HT-29 (cell line): ENCODE results near the gene SLC6A9. TPM values are rescaled to one million over a fixed set of nuclear protein-coding genes. Genes with fewer than 3 reads are reported as not detected.

Experiments used
- DNase-seq: peaks from one replicate; pipeline ENCODE4 v3.0.0-alpha.2; 2015; ENCODE audit warnings: low spot score
- total RNA-seq: library from RNA; depleted of rRNA; stranded (reverse); fragments of >200 nt; shearing (Covaris generic); gene quantifications from 2 replicates; pipeline ENCODE4 v1.2.3, GENCODE V29; 2014

Gene SLC6A9
- total RNA-seq, 1 experiment from 2014 or later = 1.0 TPM

DNA sequence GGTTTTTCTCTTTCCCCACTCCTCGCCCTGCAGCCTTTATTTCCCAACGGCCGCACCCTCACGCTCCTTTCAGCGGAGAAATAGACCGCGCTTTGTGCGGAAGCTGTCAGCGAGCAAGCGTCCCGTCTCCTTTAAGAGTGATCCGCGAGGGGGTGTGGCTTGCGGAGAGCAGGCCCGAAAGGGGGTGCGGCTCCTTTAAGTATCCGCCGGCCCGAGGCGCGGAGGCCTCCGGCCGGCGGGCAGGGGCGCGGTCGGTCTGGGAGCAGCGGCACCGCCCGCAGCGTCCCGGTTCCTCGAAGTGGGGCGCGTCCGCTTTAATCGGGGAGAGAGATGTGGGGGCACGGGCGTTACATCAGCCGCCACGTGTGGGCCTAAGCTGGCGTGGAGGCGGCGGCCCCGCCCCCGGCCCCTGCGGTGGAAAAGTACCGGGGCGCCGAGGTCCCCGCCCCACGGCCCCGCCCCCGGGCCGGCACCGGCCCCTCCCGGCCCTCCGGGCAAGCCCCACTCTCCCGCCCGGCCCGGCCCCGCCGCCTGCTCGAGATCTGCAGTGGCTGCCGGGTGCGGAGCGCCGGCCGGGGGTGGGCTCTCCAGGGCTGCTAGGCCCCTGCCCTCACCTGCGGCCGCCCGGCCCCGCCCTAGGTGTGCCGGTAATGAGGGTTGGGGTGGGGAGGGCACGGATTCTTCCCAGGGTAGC is 1.2 kb downstream of the SLC6A9 start:
- DNase-seq = peak; percentile 85

DNA sequence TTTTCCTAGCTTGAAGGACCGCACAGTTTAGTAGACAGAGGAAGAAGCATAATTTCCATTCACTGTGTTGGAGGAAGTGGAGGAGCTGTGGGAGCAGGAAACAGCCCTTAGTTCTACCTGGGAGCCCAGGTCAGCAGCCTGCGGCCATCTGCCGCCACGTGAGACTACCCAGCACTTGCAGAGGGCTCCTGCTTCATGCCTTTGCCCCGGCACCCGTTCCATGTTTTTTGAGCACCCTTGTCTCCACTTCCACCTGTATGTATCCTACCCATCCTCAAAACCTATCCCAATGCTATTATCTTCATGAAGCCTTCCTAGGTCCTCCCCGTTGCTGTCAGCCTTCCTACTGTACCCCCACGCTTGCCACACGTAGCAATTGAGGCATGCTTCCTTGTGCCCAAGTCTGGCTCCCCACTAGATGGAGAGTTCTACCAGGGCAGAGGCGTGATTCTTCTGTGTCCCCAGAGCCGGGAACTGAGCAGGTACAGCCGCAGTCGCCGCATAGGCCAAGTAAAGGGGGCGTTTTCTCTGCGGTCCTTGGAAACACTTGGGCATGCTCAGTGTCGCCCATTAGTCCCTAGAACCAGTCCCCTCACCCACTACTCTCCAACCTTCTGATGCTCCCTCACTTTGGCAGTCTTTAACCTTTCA is 1.9 kb downstream of the SLC6A9 start:
- no peak for DNase-seq

DNA sequence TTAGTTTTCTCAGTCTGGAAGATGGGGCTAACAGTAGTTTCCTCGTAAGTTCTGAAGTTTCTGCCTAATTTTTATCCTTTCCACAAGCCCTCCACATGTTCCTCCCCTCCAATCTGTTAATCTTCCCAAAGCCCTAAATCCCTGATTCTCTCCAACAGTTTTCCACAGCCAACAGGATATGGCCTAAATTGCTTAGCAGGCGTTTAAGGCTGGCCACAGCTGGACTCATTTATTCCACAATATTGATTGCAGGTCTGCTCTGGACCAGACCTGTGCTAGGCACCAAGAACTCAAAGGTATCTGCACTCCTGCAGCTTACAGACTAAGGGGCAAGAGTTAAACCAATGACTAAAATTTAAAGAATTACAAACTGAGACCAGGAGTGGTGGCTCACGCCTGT is 3.9 kb downstream of the SLC6A9 start:
- no peak for DNase-seq

DNA sequence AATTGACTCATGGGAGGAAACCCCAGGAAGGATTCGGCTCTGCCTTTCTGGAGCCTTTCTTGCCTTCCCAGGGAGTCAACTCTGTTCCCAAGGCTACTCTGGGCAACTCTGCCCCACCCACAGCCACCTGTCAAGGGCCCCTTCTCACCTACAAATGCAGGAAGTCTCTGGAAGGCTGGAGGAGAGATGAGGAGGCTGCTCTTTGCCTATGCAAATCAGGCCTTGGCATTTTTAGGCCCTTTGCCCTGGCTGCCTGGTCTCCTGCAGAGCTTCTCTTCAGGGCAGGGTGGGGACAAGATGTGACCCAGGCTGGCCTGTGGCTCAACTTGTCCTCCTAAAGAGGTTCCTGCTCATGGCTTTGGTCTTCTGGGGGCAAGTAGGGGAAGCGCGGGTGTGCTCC is 5.4 kb downstream of the SLC6A9 start:
- peak; percentile 17 for DNase-seq

DNA sequence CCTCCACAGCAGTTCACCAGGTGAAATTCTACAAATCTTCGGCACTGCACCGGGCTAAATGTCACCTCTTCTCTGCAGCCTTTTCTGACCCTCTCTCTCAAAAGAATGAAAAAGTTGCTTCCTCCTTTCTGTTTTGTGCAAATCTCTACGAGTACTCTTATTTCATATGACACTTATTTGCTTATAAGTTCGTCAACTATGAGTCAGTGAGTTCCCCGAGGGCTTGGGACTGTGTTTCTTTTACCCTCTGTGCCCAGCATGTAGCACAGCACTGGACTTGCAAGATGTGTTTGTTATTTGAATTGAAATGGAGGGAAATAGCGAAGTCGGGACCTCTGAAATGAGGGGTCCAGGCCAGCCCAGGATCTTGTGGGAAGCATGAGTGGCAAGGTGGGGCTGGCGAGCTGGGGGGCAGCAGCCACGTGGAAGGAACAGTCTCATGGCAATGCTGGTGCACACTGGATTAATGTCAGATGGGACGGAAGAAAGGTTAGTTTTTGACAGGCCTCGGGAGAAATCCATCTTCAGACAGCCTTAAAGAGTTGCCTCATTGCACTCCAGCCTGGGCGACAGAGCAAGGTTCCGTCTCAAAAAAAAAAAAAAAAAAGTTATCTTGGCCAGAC is 6.2 kb downstream of the SLC6A9 start:
- DNase-seq = no peak

DNA sequence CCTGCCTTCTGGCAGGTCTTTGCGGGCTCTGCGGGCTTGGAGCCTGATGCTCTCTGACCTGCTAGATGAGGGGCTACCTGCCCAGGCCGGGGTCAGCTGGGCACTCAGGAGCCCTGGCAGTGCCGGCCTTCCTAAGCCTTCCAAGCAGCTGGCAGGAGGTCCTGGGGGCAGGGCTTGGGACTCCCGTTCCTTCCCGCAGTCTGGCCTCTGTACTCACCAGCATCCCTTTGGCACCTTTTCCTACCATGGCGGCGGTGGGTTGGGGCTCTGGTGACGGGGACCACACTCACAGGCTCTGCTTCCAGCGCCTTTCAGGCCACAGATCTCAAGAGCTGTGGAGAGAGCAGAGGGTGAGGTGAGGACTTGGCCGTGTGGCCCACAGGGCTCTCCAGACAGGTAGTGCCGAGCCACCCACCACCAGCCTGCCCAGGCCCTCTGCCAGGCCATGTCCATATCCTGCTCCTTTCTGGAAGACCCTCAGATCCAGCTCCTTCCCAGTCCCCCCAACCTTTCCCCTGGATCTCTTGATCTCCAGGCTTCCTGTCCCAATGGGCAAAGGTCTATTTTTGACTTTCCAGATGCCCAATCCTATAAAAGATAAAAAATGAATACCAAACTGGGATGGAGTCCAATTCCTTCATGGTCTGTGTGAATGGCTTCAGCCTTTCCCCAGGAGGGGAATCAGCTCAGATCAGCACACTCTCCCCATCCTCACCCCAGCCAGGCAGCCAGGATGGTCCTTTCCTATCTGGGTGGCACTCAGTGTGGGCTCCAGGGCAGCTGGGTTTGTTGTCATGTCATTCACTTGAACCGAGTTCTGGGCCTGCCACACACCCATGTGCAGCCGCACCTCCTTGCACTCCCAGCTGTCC is 7.0 kb downstream of the SLC6A9 start:
- DNase-seq = no peak

DNA sequence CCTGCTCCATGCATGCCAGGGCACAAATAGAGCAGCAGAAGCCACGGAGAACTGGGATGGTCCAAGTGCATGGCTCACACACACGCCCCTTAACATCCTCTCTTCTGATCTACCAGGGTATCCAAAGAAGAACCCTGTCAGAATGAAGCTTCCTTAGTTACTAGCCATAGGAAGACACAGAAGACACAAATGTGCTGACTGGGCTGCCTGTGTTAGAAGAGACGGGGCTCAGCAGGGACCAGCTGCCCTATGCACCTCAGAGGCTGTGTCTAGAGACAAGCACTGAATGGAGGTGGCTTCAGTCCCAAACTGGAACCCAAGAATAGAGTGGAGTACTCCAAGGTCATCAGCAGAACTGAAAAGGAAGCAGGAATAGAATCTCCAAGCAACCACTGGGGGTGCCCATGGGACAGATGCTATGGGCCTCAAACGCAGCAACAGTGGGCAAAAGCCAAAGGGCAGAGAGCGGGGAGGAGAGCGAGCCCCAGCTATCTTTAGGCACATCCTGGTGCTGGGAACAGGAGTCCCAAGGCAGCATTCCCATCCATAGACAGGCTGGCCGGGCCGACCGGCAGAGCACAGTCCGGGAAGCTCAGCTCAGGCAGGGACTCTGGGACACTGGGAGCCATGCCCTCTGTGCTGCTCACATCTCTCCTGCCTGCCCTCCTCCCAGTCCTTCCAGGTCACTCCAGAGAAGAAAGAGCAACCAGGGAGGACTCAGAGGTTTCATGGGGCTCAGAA is 9.5 kb downstream of the SLC6A9 start:
- DNase-seq = no peak

DNA sequence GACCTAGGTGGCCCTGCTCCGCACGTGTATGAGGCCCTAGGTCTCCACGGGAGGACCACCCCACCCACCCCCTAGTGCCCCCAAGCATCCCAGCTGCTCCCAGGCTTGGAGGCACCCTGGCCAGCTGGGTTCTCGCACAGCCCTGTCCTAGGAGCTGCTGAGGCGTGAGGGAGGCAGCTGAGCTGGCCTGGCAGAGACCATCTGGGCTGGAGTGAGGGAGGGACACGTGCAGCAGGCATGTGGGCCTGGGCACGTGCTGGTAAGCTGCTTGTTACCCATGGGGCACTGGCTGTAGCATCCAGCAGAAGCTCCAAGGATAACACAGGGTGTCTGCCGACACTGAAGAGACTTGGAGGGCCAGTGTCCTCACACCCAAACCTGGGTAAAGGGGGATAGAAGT is 10.1 kb downstream of the SLC6A9 start:
- no peak for DNase-seq

DNA sequence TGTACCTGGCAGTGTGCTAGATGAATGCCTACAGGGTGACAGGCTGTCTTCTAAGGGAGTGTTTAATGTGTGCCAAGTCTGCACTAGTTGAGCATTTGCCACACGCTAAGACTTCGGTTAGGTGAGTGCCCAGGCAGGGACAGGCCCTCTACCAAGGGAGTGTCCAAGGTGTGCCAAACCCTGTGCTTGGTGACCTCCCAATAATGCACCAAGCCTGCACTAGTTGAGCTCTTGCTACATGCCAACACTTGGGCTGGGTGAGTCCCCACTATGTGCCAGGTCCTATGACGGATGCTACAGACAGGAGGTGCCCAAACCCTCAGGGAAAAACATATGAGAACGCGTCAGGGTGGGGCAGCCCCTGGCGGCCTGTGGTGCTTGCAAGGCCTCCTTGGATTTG is 10.8 kb downstream of the SLC6A9 start:
- no peak for DNase-seq

DNA sequence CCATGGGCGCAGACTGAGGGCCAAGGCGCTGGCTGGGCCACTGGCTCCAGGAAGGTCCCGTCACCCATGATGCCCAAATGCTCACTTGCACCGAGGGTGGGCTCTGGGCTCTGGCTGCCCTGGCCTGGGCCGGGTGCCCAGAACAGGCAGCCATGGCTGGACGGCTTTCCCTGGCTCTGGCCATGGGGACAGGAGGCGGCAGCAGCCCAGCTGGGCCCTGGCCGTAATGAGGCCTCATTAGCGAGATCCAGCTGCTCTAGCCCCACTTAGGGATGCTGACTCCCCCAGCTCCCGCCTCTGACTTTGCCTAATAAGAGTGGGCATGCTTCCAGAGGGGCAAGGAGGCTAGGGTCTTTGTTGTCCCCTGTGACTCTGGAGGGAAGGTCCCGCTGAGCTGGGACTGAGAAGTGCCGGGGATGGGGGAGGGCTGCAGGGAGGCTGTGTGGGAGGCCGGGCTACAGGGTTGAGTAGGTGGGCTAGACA is 11.8 kb downstream of the SLC6A9 start:
- no peak for DNase-seq

DNA sequence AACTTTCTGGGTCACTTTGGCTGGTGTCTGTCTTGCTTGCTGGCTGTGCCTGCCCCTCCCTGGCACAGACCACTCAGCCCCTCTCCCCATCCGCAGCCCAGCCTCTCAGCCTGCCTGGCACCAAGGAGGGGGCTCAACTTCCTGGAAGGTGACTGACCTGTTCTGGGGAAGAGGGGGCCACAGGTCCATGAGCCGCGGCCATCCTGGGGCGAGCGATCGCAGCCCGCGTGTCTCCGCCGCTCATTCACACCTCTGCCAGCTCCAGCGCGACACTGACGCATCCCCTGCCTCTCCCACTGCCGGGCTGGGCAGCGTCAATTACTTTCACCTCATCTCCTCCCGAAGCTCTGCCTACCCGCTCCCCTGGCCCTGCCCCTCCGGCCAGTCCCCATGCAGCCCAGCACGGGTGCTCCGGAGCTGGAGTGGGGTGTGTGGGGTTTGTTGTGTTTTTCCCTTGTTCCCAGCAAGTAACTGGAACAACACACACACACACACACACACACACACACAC is 14.3 kb downstream of the SLC6A9 start:
- no peak for DNase-seq

DNA sequence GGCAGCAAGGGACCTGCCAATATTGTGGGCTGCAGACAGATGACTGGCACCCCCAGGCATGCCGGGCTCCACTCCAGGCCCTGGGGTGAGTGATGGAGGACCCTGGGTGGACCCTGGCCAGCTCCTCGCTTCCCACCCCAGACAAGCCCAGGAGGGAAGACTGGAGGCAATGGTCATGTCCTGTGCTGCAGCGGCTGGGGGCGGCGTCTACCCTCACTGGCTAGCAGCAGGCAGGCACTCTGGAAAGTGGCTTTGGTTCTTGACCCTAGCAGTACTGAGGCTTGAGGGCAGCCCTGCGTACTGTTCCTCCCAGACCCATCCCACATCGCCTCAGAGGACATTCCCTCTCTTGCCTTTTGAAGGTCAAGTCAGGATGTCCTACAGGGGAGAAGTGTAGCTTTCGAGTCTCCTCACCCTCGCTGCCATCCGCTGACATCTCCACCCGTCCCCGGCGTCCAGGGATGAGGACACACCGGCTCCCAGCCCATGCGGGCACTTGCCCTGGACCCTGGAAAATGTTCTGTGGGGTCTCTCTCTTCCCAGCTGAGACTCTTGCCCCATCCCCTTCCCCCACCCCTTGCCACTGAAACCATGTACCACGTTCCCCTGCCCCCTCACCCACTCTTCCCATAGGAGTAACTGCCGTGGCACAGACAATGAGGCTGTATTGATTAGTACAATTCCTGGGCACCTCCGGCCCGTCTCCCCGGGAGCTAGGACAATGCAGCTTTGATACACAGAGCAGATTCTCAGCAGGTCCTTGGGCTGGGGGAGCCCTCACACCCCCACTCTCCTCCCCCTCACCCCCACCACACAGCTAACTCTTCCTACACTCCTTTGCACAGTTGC is 15.0 kb downstream of the SLC6A9 start:
- DNase-seq = no peak

DNA sequence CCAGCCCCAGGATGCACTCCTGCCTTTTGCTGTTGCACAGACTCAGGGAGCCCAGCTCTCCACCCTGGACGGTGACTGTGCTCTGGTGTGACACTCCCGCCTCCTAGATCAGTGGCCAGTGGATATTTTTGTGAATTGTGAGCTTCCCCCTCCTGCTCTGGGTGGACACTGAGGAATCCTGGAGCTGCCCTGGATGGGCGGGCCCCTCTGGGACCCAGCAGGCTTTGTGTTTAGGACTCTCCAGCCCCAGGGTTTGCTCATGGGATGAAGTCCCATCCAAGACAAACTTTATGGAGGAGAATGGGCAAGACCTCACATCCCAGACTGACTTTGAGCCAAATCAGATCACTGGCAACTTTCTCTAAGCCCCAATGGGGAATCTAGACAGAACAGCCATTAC is 16.1 kb downstream of the SLC6A9 start:
- no peak for DNase-seq

DNA sequence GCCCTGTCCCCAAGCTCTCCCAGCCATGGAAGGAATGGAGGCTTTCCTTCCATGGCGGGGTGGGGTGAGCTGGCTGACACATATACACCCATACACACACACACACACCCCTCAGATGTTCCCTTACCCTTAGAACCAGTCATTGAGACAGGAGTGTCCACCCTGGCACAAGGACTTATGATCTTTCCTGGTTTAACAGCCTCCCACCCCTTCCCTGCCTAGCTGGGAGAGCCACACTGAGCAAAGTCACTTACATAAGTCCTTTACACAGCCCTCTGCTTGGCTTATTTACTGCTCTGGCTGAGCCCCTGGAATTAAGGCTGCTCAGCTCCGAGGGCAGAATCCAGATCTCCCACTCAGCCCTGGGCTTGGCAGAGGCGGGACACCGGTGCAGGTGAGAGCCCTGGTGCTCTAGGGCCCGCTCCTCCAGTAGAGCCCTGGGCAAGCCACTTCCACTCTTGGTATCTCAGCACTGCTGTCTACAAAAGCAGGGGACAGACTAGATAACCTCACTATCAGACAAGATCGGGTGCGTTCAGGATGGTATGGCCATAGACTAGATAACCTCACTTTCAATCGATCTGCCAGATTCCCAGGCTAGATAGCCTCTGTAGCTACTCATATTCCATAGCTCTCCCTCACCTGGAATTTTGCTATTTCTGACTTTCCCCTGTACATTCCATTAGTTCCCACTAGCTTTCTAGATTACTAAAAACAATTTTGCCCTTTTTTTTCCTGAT is 16.7 kb downstream of the SLC6A9 start:
- DNase-seq = no peak

DNA sequence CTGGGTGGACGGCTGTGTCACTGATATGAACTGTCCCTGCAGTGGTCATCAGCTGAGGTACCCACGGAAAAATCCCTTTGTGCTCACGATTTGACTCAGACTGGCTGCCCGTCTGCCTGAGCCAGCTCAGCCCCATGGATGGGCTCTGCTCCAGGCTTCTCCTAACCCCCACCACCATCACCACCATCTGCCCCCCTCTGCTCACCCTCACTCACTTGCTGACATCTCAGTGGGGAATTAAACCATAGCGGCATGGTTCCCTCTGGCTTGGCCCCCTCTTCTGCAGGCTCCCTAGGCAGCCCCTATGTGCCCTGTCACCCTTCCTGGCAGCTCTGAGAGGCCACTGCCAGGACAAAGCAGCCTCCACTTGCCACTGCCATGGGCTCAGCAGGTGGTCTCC is 17.3 kb downstream of the SLC6A9 start:
- no peak for DNase-seq

DNA sequence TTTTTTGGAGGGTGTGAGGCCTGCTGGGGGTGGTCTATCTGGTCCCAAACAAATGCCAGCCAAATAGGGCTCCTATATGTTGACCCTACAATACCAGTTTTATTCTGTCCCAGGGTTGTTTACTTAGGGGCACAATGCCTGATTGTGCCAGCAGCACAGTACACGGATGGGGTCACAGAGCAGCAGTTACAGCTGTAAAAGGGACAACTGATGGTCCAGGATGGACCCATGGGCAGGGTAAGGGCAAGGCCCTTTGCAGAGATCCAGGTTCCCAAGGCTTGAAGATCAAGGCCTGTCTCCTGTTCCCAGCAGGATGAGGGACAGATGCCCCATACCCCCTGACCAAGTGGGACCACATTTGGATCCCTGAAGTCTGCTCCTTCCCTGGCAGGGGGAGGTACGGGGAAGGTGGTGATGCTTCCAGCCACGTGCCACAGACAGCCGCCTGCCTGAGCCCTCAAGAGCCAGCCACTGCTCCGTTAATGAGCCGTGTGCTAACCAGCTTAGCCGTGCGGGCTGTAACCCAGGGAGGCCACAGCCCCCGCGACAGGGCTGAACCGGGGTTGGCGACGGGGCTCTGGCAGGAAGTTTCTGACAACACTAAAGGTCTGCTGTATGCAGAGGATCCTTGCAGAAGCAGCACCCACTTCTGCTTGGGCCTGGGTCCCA is 18.2 kb downstream of the SLC6A9 start:
- no peak for DNase-seq

DNA sequence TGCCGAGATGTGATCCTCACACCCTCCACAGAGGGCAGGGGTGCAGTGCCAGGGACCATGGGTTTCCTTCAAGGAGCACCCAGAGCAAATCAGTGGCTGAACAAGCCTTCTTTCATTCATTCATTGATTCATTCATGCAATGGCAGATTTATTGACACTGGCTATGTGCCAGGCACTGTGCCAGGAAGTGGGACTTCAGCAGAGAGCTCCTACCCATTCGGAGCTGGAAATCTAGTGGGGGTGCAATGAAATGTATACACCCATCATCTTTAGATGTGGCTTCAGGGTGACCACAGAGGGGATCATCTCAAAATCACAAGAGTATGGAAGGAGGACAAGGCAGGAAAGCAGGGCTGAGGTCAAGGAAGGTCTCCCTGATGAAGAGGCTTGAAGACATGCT is 18.9 kb downstream of the SLC6A9 start:
- DNase-seq = no peak

DNA sequence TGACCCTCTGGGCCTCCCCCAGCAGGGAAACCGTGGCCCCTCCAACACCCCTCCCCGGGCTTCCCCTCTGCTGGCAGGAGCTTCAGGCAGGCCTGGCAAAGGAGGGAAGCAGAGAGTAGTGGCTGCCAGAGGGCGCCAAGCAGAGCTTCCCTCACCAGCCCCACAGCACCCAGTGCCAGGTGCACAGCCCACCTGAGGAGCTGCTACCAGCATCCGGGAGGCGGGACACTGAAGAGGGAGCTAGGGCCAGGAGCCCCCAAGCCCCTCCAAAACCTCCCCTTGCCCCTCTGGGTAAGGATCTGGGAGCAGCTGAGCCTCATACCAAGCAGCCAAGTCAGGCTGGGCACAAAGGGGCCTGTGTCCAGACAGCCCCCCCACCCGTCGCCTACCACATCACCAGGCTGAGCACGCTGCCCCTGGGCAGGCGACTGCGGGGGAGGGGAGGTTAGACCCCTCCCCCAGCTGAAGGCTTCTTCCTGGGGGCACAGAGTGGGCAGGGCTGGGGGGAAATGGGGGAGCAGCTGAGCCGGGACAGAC is 20.3 kb downstream of the SLC6A9 start:
- DNase-seq = no peak

DNA sequence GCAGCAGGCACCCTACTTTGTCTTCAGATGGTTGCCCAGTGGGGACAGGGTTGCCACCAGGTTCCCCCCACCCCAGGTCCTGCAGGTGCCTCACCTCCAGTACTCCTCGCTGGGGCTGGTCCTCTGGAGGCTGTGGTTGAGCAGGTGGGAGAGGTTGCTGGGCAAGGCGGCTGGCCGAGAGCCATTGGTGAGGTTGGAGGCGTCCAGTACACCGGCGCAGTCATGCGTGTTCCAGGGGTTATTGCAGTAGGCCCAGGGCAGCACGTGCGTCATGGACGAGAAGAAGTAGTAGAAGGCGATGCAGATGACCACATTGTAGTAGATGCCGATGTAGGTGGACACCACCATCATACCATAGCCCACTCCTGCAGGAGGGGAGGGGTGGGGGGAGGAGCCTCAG is 23.0 kb downstream of the SLC6A9 start:
- DNase-seq = no peak
